ENCODE data around the gene CHD9.
"Not testable (repeated sequence)": the region's sequence is repeated elsewhere in the genome, so short reads cannot be mapped to it uniquely, and the experiment has no call there.

Gene CHD9

DNA sequence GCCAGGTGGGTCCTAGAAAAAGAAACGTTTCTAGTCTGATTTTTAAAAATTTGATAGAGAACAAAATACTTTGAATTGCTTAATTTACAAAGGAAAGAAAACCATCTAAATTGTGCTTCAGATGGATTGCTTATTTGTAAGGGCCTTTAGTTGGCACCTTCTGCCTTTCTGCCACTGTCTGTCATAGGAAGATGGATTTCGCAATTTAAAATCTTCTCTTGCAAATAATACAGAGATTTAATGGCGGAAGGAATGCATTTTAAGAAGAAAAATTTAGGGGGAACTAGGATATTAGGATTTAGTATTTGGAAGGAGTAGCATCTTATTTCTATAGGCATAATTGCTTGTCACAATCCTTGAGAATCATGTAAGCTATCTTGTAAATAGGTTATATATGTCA lies 204.0 kb downstream of the CHD9 start:
- DNase-seq (ENCODE audit: low read depth in 2 of 3, low spot score in 2 of 3): no peak

GRCh38 chr16:53261276-53261675 lies 206.5 kb downstream of the CHD9 start:
- no peak for DNase-seq (ENCODE audit: low read depth in 2 of 3, low spot score in 2 of 3)

DNA sequence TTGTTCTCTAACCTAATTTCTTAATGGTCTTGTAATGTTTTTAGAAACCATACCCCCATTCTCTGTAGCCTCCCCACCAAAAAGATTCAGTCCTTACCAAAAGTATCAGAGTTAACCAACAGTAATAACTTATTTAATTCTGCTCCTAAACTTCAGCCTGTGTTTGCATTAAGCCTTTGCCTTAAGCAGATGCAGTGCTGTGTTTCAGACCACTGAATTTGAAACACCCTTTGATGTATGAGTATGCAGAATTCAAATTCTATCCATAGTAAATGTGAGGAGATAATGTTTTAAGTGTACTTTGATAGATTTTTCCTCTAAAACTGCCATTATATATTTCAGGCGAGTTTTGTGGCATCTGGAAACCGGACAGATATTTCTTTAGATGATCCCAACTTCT lies 207.9 kb downstream of the CHD9 start:
- DNase-seq (ENCODE audit: low read depth in 2 of 3, low spot score in 2 of 3): no peak

DNA sequence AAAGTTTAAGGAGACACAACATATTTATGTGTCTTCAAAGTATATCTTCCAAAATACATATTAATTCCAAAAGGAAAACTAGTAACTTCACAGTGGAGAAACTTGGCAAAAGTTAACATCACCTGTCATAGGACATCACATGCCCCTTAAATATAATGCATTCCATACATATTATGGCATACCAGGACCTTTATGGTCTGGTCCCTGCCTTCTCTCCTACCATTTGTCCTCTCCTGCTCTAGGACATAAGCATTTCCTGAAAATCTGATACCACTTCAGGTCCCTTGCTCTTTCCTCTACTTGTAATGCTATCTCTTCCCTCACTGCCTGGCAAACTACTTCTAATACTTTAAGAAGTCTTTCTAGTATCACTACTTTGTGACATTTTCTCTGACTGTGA lies 211.4 kb downstream of the CHD9 start:
- no peak for DNase-seq (ENCODE audit: low read depth in 2 of 3, low spot score in 2 of 3)

DNA sequence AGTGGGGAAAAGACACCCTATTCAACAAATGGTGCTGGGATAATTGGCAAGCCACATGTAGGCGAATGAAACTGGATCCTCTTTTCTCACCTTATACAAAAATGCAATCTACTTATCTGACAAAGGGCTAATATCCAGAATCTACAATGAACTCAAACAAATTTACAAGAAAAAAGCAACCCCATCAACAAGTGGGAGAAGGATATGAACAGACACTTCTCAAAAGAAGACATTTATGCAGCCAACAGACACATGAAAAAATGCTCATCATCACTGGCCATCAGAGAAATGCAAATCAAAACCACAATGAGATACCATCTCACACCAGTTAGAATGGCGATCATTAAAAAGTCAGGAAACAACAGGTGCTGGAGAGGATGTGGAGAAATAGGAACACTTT lies 223.7 kb downstream of the CHD9 start:
- DNase-seq (ENCODE audit: low read depth in 2 of 3, low spot score in 2 of 3): not testable (repeated sequence)

GRCh38 chr16:53281280-53281679 lies 226.5 kb downstream of the CHD9 start:
- DNase-seq (ENCODE audit: low read depth in 2 of 3, low spot score in 2 of 3): no peak

- no peak for DNase-seq (ENCODE audit: low read depth in 2 of 3, low spot score in 2 of 3)
These were observed 227.1 kb downstream of the CHD9 start for GRCh38 chr16:53281859-53282258.

GRCh38 chr16:53282328-53282727 lies 227.5 kb downstream of the CHD9 start:
- DNase-seq (ENCODE audit: low read depth in 2 of 3, low spot score in 2 of 3): no peak

GRCh38 chr16:53282975-53283946 lies 228.5 kb downstream of the CHD9 start:
- DNase-seq (ENCODE audit: low read depth in 2 of 3, low spot score in 2 of 3): no peak

DNA sequence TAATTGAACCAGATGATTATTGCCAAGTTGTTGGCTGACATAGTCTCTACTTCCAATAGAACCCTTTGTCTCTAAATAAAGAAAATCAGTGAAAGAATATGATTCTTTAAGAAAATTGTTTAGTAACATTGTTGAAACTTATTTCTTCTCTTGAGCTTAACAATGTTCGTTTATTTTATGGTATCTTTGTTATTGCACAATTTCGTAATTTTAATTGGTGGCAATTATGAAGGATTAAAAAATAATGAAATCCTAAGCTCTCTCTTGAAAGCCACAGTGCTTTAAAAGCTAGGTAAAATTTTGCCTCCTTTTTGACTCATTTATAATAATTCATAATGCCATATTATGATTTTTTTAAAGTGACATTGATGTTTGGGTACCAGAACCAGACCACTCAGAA lies 230.4 kb downstream of the CHD9 start:
- DNase-seq (ENCODE audit: low read depth in 2 of 3, low spot score in 2 of 3): no peak

- no peak for DNase-seq (ENCODE audit: low read depth in 2 of 3, low spot score in 2 of 3)
These were observed 235.7 kb downstream of the CHD9 start for GRCh38 chr16:53290520-53290919.

GRCh38 chr16:53291757-53292392 lies 237.1 kb downstream of the CHD9 start:
- no peak for DNase-seq (ENCODE audit: low read depth in 2 of 3, low spot score in 2 of 3)

DNA sequence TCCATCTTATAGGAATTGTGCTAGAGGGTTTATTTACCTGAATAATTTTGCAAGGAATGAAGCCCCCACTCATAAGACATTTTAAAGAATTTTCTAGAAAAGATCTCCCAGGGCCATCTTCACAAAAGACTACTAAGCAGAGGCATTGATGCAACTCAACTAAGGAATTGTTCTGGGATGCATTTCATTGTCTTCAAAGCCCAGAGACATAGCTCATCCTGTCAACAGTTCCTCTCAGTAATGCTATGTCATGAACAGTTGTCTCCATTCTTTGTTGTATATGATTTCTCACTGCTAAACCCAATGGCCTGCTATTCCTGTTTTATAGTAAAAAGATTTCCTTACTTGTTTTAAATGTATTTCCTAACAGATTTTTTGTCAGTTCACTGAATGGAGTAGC lies 242.7 kb downstream of the CHD9 start:
- no peak for DNase-seq (ENCODE audit: low read depth in 2 of 3, low spot score in 2 of 3)

DNA sequence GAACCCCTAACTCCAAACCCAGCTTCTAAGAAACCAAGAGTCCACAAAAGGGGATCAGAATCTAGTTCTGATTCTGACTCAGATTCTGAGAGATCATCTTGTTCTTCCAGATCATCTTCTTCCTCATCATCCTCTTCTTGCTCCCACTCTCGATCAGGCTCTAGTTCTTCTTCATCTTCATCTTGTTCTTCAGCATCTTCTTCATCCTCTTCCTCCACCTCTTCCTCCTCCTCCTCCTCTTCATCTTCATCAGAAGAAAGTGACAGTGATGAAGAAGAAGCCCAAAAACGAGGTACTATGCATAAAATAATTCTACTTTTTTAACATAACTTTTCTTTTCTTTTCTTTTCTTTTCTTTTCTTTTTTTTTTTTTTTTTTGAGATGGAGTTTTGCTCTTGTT lies 249.5 kb downstream of the CHD9 start:
- DNase-seq (ENCODE audit: low read depth in 2 of 3, low spot score in 2 of 3): no peak

- no peak for DNase-seq (ENCODE audit: low read depth in 2 of 3, low spot score in 2 of 3)
These were observed 251.0 kb downstream of the CHD9 start for GRCh38 chr16:53305743-53306142.

DNA sequence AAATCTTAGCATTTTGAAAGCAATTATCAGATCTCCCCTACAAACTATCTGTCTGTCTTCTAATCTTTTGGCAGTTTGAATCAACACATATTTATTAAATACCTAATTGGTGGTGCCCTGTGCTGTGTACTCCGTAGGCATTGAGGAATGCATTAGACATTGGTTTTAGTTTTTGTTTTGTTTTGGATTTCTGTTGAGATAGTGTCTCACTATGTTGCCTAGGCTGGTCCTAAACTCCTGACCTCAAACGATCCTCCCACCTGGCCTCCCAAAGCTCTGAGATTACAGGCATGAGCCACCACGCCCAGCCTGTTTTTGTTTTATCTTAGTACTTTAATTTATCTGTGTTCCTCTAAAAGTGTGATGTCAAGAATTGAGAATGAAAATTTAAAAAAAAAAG lies 254.7 kb downstream of the CHD9 start:
- no peak for DNase-seq (ENCODE audit: low read depth in 2 of 3, low spot score in 2 of 3)

- no peak for DNase-seq (ENCODE audit: low read depth in 2 of 3, low spot score in 2 of 3)
These were observed 266.2 kb downstream of the CHD9 start for GRCh38 chr16:53320992-53321391.

- no peak for DNase-seq (ENCODE audit: low read depth in 2 of 3, low spot score in 2 of 3)
These were observed 269.1 kb downstream of the CHD9 start for GRCh38 chr16:53323924-53324323.

DNA sequence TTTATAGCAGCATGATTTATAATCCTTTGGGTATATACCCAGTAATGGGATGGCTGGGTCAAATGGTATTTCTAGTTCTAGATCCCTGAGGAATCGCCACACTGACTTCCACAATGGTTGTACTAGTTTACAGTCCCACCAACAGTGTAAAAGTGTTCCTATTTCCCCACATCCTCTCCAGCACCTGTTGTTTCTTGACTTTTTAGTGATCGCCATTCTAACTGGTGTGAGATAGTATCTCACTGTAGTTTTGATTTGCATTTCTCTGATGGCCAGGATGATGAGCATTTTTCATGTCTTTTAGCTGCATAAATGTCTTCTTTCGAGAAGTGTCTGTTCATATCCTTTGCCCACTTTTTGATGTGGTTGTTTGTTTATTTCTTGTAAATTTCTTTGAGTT lies 276.2 kb downstream of the CHD9 start:
- DNase-seq (ENCODE audit: low read depth in 2 of 3, low spot score in 2 of 3): not testable (repeated sequence)

DNA sequence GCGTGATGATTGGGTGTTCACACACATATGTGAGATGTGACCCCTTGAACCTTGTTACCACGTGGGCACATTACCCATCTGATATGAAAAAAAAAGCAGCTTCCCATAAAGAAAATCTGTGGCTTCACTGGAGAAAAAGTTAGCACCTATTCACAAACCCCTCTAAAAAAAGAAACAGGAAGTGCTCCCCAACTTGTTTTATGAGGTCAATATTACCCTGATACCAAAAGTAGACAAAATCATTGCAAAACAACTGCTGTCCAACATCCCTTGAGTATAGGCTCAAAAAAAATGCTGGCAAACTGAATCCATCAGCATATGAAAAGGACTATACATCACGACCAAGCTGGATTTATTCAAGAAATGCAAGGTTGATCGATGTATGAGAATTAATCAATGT lies 279.8 kb downstream of the CHD9 start:
- no peak for DNase-seq (ENCODE audit: low read depth in 2 of 3, low spot score in 2 of 3)

DNA sequence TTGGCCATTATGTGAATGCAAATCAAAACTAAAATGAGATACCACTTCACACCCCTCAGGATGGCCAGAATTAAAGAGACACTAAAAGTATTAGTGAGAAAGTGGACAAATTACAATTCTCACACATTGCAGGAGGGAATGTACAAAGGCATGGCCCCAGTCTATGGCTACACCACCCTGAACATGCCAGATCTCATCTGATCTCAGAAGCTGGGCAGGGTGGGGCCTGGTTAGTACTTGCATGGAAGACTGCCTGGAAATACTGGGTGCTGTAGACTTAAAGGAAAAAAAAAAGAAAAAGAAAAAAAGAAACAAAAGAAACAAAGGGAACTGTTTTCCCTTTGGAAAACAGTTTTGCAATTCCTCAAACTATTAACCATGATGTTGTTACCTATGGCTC lies 282.5 kb downstream of the CHD9 start:
- no peak for DNase-seq (ENCODE audit: low read depth in 2 of 3, low spot score in 2 of 3)

DNA sequence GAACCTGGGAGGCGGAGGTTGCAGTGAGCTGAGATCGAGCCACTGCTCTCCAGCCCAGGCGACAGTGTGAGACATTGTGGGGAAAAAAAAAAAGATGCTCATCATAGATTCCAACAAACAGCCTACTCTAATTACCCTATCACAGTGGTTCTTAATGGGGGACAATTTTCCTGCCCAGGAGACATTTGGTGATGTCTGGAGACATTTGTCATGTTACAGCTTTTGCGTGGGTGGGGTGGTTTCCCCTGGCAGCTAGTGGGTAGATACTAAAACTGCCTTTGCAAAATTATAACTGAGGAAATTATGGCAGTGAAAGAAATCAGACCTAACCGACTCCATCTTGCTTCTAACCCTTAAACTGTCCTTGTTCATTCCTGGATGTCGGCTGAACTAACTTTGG lies 287.0 kb downstream of the CHD9 start:
- no peak for DNase-seq (ENCODE audit: low read depth in 2 of 3, low spot score in 2 of 3)

DNA sequence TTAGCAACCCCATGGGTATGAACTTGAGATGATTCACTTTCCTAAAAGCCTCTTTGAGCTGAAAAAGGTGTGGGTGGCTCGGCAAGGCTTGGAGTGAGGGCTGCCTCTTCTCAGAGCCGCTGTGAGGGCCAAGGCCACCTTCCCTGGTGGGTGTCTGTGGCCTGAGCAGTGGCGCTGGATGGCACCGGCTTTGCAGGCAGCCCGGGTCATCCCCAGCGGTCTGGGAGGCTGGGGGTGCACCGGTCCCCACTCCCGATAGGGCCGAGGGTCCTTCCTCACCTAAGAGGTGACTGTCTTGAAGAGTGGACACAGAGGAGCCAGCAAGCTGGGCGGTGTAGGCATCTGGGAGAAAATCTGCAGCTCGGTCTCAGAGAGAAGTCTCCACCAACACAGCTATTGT lies 300.3 kb downstream of the CHD9 start:
- no peak for DNase-seq (ENCODE audit: low read depth in 2 of 3, low spot score in 2 of 3)

Data from activated CD8-positive, alpha-beta memory T cell treated with anti-CD3 and anti-CD28 coated beads for 48 hours (primary cell).